ENCODE results near the gene NBDY. TPM values are rescaled to one million over a fixed set of nuclear protein-coding genes. Genes with fewer than 3 reads are reported as not detected.
A peak's percentile ranks its signal among the peaks of the same experiment; 100 is the strongest.
"Not testable (repeated sequence)": the region's sequence is repeated elsewhere in the genome, so short reads cannot be mapped to it uniquely, and the experiment has no call there.

Gene NBDY
- total RNA-seq, 1 donor from 2014 or later = 53.6 TPM

DNA sequence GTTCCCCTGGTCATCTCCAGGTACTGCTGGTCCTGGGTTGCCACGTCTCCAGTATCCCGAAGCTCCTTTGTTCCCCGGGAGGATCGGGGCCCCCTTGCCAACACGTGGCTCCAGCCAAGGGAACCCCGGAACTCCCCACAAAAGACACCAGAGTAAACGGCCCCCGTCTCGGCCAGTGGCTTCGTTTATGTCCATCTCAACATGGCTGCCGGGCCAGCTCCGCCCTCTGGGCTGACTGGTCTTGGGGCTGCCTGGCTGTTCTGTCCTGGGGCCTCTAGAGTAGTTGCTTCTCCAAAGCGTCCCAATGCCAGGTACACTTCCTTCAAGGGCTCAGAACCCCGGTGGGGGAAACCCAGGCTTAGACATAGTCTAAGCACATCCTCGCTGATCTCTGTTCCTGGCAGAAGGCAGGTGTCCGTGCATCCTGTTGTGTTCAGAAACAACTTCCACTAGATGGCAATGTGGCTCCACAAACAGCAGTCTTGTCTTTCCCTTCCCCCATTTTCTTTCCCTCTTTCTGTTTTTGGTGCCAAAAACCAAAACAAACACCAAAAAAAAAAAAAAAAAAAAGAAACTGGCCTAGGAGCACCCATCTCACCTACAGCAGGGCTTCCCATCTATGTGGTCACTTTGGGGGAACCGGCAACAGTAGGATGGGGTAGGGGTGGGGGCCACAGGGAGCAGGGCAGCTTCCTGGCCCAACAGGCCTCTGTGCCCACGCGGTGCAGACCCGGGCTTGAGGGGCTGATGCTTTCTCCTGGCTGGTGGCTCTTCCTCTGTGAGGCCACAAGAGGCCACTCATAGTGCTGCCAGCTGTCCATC is 35.3 kb downstream of the NBDY start:
- TF ChIP-seq, protein P1, sequence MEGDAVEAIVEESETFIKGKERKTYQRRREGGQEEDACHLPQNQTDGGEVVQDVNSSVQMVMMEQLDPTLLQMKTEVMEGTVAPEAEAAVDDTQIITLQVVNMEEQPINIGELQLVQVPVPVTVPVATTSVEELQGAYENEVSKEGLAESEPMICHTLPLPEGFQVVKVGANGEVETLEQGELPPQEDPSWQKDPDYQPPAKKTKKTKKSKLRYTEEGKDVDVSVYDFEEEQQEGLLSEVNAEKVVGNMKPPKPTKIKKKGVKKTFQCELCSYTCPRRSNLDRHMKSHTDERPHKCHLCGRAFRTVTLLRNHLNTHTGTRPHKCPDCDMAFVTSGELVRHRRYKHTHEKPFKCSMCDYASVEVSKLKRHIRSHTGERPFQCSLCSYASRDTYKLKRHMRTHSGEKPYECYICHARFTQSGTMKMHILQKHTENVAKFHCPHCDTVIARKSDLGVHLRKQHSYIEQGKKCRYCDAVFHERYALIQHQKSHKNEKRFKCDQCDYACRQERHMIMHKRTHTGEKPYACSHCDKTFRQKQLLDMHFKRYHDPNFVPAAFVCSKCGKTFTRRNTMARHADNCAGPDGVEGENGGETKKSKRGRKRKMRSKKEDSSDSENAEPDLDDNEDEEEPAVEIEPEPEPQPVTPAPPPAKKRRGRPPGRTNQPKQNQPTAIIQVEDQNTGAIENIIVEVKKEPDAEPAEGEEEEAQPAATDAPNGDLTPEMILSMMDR (IDR thresholded peaks at IDR 0.05; ENCODE audit: partially characterized antibody, unreplicated experiment) = no peak
- H3K27ac Mint-ChIP-seq (ENCODE audit: unreplicated experiment) = peak overlapping the region; percentile 70
- peaks cover 6% of the 10 kb centered on the region for H3K9me3 Mint-ChIP-seq (ENCODE audit: unreplicated experiment)

DNA sequence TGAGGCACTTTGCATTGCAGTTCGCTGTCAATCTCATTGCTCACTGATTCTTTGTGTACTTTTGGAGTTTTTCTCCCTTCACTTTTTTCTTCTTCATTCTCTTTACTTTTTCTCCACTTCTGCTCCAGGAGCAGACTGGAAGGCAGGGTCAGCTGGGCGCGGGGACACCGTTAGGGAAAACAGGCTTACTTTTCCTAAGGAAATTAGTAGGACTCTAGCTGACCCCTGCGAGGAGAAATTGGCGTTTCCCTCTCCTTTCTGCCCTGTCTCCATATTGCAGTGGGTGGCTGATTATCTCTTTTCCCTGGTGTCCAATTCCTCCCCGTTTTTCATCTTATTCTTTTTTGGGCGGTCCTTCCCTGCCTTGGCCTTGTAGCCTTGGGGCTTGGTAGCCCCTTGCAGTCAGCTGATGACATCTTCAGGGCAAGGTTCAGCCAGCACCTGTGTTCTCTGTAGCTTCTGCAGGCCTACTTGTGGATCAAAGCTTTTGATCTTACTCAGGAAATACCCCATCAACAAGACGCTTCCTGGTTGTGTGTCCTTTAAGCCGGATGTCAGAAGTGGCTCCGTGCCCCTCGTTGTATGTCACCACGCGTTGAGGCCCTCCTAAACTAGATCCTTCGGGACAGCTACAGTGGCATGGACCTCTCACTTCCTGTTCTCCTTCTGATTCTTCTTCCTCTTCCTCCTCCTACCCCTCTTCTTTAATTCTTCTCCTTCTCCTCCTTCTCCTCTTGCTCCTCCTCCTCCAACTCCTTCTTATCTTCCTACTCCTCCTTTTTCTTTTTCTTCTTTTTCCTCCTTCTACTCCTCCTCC is 36.1 kb downstream of the NBDY start:
- peaks cover 6% of the 10 kb centered on the region for H3K9me3 Mint-ChIP-seq (ENCODE audit: unreplicated experiment)
- peaks cover 23% of the 10 kb centered on the region for H3K4me1 Mint-ChIP-seq (ENCODE audit: low read depth, unreplicated experiment)
- peak overlapping the region; percentile 23 for H3K4me3 Mint-ChIP-seq (ENCODE audit: unreplicated experiment)
- peaks cover 13% of the 10 kb centered on the region for H3K27me3 Mint-ChIP-seq (ENCODE audit: unreplicated experiment)
- H3K27ac Mint-ChIP-seq (ENCODE audit: unreplicated experiment) = peak overlapping the region; percentile 70
- no peak for DNase-seq
- TF ChIP-seq, protein P1 (IDR thresholded peaks at IDR 0.05; ENCODE audit: partially characterized antibody, unreplicated experiment) = no peak
- peaks cover 8% of the 10 kb centered on the region for H3K36me3 Mint-ChIP-seq (ENCODE audit: unreplicated experiment)

More for the DNA sequence above, 35.3 kb downstream of the NBDY start:
- Mint-ChIP-seq H3K27me3 (ENCODE audit: unreplicated experiment) (peaks cover 13% of the 10 kb centered on the region), H3K36me3 (ENCODE audit: unreplicated experiment) (peaks cover 8% of the 10 kb centered on the region), H3K4me3 (ENCODE audit: unreplicated experiment) (peak overlapping the region; percentile 23), H3K4me1 (ENCODE audit: low read depth, unreplicated experiment) (peaks cover 23% of the 10 kb centered on the region)
- peak; percentile 26 for DNase-seq

DNA sequence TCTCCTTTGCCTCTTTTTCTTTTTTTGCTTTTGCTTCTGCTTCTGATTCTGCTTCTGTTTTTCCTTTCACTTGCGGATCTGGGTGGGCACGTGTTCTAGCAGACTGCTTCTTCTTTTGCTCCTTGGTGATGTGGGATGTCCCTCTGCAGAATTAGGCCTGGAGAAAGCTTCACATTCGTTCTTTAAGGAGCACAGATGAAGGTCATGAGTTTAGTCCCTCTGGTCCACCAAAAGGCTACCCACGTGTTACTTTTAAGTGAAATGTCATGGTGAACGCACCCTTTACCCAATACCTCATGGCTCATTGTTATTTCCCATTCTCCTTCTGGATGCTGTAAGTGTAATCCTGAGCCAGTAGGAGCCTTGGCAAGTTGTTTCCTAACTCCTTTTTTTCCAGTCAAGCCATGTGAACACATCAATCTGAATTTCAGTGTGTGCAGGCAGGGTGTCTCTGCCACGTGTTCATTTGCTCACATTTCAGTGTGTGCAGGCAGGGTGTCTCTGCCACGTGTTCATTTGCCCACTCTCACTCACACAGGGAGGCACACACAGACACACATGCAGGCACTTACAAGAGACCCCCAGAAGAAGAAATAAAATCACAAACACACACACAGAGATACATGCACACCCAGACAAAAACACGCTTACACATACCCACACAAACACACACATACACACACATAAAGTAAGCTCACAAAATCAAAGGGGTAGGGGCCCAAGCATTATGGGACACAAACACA is 36.9 kb downstream of the NBDY start:
- DNase-seq = no peak
- no peak overlapping the region for H3K4me3 Mint-ChIP-seq (ENCODE audit: unreplicated experiment)
- H3K27ac Mint-ChIP-seq (ENCODE audit: unreplicated experiment) = no peak overlapping the region
- peaks cover 7% of the 10 kb centered on the region for H3K36me3 Mint-ChIP-seq (ENCODE audit: unreplicated experiment)
- TF ChIP-seq, protein P1 (IDR thresholded peaks at IDR 0.05; ENCODE audit: partially characterized antibody, unreplicated experiment) = no peak
- H3K27me3 Mint-ChIP-seq (ENCODE audit: unreplicated experiment) = peaks cover 13% of the 10 kb centered on the region
- H3K9me3 Mint-ChIP-seq (ENCODE audit: unreplicated experiment) = peaks cover 6% of the 10 kb centered on the region
- peaks cover 23% of the 10 kb centered on the region for H3K4me1 Mint-ChIP-seq (ENCODE audit: low read depth, unreplicated experiment)

DNA sequence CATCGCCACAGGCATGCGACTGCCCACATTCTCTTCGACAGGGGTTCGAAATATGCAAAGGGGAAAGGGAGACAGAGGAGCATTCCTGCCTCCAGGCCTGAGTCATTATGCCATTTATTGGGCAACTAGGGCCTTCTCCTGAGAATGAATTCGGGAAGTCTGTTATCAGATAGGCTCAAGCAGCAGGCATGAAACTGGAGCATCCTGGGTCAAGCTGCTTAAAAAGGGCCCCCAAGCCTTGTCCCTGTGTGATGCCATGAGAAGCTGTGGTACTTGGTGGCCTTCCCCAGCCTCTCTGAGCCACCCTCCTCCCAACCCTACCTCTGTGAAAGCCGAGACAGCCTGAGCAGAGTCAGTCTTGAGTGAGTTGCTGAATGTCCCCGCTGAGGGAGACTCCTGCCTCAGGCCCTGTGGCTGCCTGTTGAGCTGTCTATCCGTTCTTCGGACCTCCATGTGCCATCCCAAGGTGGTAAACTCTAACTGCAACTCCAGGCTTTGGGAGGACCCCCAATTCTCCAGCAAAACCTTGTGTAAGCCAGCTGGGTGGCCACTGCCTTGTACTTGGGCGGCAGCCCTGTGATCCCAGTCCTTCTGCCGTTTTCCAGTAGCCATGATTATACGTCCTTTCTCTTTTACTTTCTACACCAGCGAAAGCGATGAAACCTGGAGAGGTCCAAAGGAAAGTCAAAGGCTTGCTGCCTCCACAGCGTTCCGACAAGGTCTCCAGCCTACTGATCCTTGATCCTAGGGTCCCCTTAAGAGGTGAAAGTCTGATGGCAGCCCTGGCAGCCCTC is 37.7 kb downstream of the NBDY start:
- H3K27ac Mint-ChIP-seq (ENCODE audit: unreplicated experiment) = no peak overlapping the region
- no peak for DNase-seq
- H3K4me3 Mint-ChIP-seq (ENCODE audit: unreplicated experiment) = no peak overlapping the region
- peaks cover 18% of the 10 kb centered on the region for H3K4me1 Mint-ChIP-seq (ENCODE audit: low read depth, unreplicated experiment)
- peaks cover 10% of the 10 kb centered on the region for H3K27me3 Mint-ChIP-seq (ENCODE audit: unreplicated experiment)
- H3K36me3 Mint-ChIP-seq (ENCODE audit: unreplicated experiment) = no peaks in the 10 kb centered on the region
- H3K9me3 Mint-ChIP-seq (ENCODE audit: unreplicated experiment) = peaks cover 3% of the 10 kb centered on the region
- TF ChIP-seq, protein P1 (IDR thresholded peaks at IDR 0.05; ENCODE audit: partially characterized antibody, unreplicated experiment) = no peak

DNA sequence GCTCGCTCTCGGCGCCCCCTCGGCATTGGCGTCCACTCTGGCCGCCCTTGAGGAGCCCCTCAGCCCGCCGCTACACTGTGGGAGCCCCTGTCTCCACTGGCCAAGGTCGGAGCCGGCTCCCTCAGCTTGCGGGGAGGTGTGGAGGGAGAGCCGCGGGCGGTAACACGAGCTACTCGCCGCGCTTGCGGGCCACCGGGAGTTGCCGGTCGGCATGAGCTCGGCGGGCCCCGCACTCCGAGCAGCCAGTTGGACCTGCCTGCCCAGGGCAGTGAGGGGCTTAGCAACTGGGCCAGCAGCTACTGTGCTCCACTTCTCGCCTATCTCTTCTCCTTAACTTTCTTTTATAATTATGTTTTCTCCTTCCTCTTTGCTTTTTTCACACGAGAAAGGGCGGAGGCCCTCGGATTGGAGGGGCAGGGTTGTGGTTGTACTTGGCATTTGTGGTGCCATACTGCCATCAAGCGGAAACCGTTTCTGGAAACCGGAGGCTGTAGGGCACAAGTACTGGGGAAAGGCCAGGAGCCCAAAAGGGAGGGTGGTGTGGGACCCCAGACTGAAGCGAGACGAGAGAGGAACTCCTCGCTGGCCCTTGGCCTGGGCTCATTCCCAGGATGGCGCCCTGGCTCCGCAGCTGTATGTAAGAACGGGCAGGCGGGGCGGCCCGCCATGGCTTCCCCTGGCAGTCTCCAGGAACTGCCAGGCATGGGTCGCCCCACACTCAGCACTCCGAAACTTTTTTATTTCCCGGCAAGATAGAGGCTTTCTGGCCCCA is 38.5 kb downstream of the NBDY start:
- H3K4me3 Mint-ChIP-seq (ENCODE audit: unreplicated experiment); DNase-seq; H3K27me3 Mint-ChIP-seq (ENCODE audit: unreplicated experiment); H3K36me3 Mint-ChIP-seq (ENCODE audit: unreplicated experiment); H3K27ac Mint-ChIP-seq (ENCODE audit: unreplicated experiment); H3K9me3 Mint-ChIP-seq (ENCODE audit: unreplicated experiment): not testable (repeated sequence)
- peaks cover 13% of the 10 kb centered on the region for H3K4me1 Mint-ChIP-seq (ENCODE audit: low read depth, unreplicated experiment)

DNA sequence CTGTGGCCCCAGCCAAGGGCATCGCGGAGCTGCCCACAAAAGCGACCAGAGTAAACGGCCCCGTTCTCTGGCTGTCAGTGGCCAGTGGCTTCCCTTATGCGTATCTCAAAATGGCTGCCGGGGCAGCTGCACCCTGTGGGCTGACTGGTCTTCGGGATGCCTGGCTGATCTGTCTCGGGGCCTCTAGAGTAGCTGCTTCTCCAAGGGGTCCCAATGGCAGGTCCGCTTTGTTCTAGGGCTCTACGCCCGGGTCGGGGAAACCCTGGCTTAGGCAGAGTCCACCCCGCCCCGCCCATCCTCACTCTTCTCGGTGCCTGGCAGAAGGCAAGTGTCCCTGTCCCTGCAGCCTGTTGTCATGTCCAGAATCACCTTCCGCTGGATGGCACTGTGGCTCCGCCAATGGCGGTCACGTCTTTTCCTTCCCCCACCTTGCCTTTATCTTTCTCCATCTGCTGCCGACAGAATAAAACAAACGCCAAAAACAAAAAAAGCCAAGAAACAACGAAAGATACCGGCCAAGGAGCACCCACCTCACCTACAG is 39.1 kb downstream of the NBDY start:
- H3K27ac Mint-ChIP-seq (ENCODE audit: unreplicated experiment); H3K36me3 Mint-ChIP-seq (ENCODE audit: unreplicated experiment); DNase-seq; H3K4me1 Mint-ChIP-seq (ENCODE audit: low read depth, unreplicated experiment); H3K27me3 Mint-ChIP-seq (ENCODE audit: unreplicated experiment); H3K9me3 Mint-ChIP-seq (ENCODE audit: unreplicated experiment); H3K4me3 Mint-ChIP-seq (ENCODE audit: unreplicated experiment): not testable (repeated sequence)

Data from glutamatergic neuron (in vitro differentiated cells).